HG03066 (cell line): Measurements from ENCODE around the gene TWNK.
A peak's percentile ranks its signal among the peaks of the same experiment; 100 is the strongest.

ENCODE experiments used
- ATAC-seq: cut with Tn5 transposase; IDR thresholded peaks from one replicate; pipeline ENCODE4 v1.9.1; 2021; ENCODE audit warnings: low read depth; ENCODE audit not compliant: unreplicated experiment

TWNK gene

DNA sequence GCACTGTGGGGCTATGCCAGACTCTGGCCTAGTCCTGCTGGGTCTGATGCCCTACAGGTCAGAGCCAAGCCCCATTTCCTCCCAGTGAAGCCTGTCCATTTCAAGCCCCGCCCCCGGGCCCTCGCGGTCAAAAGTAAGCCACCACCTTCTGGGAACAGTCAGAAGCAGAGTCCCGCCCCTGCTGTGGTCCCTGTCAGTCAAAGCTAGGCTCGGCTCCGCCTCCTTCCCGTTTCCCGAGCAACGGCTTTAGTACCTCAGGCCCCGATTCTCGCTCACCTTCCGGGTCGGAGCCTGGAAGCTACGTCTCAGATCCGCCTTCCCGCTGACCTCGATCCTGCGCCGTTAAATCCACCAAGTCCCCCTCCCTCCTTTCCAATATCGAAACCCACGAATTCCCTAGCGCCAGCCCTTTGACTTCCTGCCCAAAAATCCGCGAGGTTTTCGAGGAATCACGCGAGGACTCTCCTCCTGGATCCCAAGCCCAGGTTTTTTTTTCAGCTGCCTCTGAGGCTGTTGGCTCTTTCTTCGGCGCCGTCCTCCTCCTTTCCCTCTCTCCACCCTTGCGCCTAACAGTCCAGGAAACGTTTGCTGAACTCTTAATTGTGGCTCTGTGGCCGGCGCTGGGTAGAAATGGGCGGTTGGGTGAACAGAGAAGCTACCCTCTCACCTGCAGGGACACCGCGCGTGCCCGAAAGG lies 55.5 kb downstream of the TWNK start:
- peak; percentile 93 for ATAC-seq

- ATAC-seq, result no peak
Measured at GRCh38 chr10:101043363-101043707, 56.0 kb downstream of the TWNK start.
